Chondrocyte (in vitro differentiated cells): ENCODE measurements around the gene BTNL8. TPM values are rescaled to one million over a fixed set of nuclear protein-coding genes. Genes with fewer than 3 reads are reported as not detected.

Experiments
- DNase-seq: peaks from one replicate; pipeline ENCODE4 v3.0.0; 2021; ENCODE audit warnings: mixed read lengths, low spot score
- H3K27ac Mint-ChIP-seq: one replicate; pipeline ENCODE4 v1.8.0; 2021; ENCODE audit warnings: mild to moderate bottlenecking, moderate library complexity, mixed read lengths; ENCODE audit not compliant: unreplicated experiment
- H3K27me3 Mint-ChIP-seq: 2 replicates; pipeline ENCODE4 v1.8.0; 2021; ENCODE audit warnings: low read depth, mixed read lengths
- H3K36me3 Mint-ChIP-seq: 2 replicates; pipeline ENCODE4 v1.8.0; 2021; ENCODE audit warnings: low read depth, mixed read lengths
- H3K4me1 Mint-ChIP-seq: 2 replicates; pipeline ENCODE4 v1.8.0; 2021; ENCODE audit warnings: low read depth, mild to moderate bottlenecking, mixed read lengths
- H3K4me3 Mint-ChIP-seq: one replicate; pipeline ENCODE4 v1.8.0; 2021; ENCODE audit warnings: mild to moderate bottlenecking, moderate library complexity, mixed read lengths; ENCODE audit not compliant: unreplicated experiment
- H3K9me3 Mint-ChIP-seq: 2 replicates; pipeline ENCODE4 v1.8.0; 2021; ENCODE audit warnings: low read depth, mixed read lengths
- total RNA-seq: library from RNA; stranded (reverse); gene quantifications from 3 replicates; pipeline ENCODE4 v1.2.1, GENCODE V29; 2021
- TF ChIP-seq, protein P1 (sequence below): fragments of 200-600 bp; sonication (generic); IDR thresholded peaks from 2 replicates; pipeline ENCODE4 v1.5.0; 2021; ENCODE audit warnings: antibody characterized with exemption, mild to moderate bottlenecking, moderate library complexity

The BTNL8 gene
- total RNA-seq, 1 donor from 2014 or later: not detected

GRCh38 chr5:180862645-180863044 is 36.3 kb upstream of the BTNL8 start:
- Mint-ChIP-seq H3K27me3 (peaks cover 7% of the 10 kb centered on the region), H3K27ac (no peak overlapping the region), H3K4me1 (peaks cover 26% of the 10 kb centered on the region), H3K36me3 (peaks cover 2% of the 10 kb centered on the region), H3K4me3 (no peak overlapping the region), H3K9me3 (no peaks in the 10 kb centered on the region)
- no peak for DNase-seq
- TF ChIP-seq, protein P1, sequence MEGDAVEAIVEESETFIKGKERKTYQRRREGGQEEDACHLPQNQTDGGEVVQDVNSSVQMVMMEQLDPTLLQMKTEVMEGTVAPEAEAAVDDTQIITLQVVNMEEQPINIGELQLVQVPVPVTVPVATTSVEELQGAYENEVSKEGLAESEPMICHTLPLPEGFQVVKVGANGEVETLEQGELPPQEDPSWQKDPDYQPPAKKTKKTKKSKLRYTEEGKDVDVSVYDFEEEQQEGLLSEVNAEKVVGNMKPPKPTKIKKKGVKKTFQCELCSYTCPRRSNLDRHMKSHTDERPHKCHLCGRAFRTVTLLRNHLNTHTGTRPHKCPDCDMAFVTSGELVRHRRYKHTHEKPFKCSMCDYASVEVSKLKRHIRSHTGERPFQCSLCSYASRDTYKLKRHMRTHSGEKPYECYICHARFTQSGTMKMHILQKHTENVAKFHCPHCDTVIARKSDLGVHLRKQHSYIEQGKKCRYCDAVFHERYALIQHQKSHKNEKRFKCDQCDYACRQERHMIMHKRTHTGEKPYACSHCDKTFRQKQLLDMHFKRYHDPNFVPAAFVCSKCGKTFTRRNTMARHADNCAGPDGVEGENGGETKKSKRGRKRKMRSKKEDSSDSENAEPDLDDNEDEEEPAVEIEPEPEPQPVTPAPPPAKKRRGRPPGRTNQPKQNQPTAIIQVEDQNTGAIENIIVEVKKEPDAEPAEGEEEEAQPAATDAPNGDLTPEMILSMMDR: no peak

DNA sequence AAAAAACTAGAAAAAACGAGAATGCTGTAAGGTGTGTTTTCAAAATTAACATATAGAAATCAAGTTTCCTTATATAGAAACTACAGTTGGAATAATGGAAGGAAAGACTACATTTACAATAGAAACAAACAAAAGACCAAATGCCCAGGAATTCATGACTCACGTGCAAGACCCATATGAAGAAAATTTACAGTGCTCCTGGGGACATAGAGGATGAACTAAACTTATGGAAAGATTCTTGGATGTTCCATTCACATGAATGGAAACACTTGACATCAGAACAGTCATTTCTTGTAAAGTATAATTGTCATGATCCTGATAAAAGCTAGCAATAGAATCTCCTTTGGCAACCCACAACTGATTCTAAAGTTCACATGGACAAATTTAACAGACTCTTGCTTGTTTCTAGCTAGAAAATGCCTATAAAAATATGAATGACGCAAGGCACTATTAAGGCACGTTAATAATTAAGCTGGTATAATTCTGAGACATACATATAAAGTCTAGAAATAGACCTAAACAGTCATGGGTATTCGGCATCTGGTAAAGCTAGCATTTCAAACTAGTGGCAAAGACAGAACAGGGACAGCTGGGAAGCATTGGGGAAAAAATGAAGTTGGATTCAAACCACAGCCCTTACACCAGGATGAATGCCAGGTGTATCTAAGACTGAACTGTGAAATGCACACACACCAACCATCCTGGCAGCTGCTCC is 32.8 kb upstream of the BTNL8 start:
- Mint-ChIP-seq H3K27me3 (peaks cover 10% of the 10 kb centered on the region), H3K27ac (peak overlapping the region; percentile 37), H3K4me3 (no peak overlapping the region), H3K4me1 (peaks cover 10% of the 10 kb centered on the region), H3K36me3 (no peaks in the 10 kb centered on the region), H3K9me3 (no peaks in the 10 kb centered on the region)
- no peak for DNase-seq
- TF ChIP-seq, protein P1: no peak

DNA sequence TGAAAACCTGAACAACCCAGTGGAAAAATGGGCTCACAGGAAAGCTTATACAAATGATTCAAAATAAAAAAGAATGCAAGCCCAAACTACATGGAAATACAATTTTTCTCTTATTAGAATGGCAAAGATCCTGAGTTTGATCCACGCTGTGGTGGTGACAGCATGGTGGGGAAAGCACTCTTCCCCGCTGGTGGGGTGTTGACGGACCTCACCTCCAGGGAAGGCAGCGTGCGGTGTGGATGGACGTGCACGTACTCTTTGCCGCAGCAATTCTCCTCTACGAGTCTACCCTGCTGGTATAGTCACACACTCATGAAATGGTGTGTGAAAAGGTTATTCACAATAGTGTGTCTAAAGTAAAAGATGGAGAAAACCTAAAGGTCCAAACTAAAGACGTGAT is 32.0 kb upstream of the BTNL8 start:
- TF ChIP-seq, protein P1: no peak
- no peak for DNase-seq
- Mint-ChIP-seq H3K4me1 (peaks cover 10% of the 10 kb centered on the region), H3K9me3 (no peaks in the 10 kb centered on the region), H3K36me3 (no peaks in the 10 kb centered on the region), H3K27ac (no peak overlapping the region), H3K4me3 (no peak overlapping the region), H3K27me3 (peaks cover 10% of the 10 kb centered on the region)

DNA sequence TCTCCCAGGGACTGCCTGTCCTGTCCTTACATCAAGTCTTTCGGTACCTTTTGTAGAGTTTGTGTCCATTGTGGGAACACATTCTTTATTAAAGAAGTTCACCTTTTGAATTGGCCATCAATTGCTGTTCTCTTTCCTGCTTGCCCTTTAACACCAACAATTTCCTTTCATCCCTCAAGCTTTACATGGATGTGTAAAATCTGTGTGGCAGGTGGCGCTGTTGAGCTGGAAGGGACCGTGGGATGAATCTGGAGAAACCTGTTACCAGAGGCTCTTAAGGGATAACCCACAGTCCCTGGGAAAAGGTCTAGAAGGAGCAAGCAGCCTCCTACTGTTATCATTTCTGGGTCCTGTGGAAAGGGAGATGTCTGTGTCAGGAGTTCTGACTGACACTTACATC is 30.0 kb upstream of the BTNL8 start:
- Mint-ChIP-seq H3K36me3 (no peaks in the 10 kb centered on the region), H3K27me3 (peaks cover 10% of the 10 kb centered on the region), H3K4me3 (no peak overlapping the region), H3K4me1 (peaks cover 10% of the 10 kb centered on the region), H3K27ac (no peak overlapping the region), H3K9me3 (no peaks in the 10 kb centered on the region)
- DNase-seq: no peak
- TF ChIP-seq, protein P1: peak; percentile 85

- peaks cover 10% of the 10 kb centered on the region for H3K4me1 Mint-ChIP-seq
- no peak overlapping the region for H3K4me3 Mint-ChIP-seq
- H3K36me3 Mint-ChIP-seq: no peaks in the 10 kb centered on the region
- H3K27me3 Mint-ChIP-seq: peaks cover 10% of the 10 kb centered on the region
- TF ChIP-seq, protein P1: no peak
- DNase-seq: no peak
- no peaks in the 10 kb centered on the region for H3K9me3 Mint-ChIP-seq
- no peak overlapping the region for H3K27ac Mint-ChIP-seq
Observed at GRCh38 chr5:180869587-180869986, 29.4 kb upstream of the BTNL8 start.
